Vagina (tissue), 2 donors: Measurements from ENCODE around the gene B4GALT5.

Source experiments
- POLR2A ChIP-seq, 2 donors: fragments of 450-650 bp; IDR thresholded peaks; one replicate each; pipeline ENCODE4 v1.6.1; 2017; ENCODE audit warnings: antibody characterized with exemption in 2 of 2, mild to moderate bottlenecking in 2 of 2, moderate library complexity in 2 of 2
- TF ChIP-seq, protein P1 (sequence below), 3 experiments: fragments of 450-650 bp in 2 of 3; fragments of 200-600 bp in 1 of 3; sonication (generic) in 1 of 3; IDR thresholded peaks; one replicate each; pipeline ENCODE4 v1.5.1; 2017 to 2019; ENCODE audit warnings: antibody characterized with exemption in 3 of 3, mild to moderate bottlenecking in 2 of 3, moderate library complexity in 2 of 3

DNA sequence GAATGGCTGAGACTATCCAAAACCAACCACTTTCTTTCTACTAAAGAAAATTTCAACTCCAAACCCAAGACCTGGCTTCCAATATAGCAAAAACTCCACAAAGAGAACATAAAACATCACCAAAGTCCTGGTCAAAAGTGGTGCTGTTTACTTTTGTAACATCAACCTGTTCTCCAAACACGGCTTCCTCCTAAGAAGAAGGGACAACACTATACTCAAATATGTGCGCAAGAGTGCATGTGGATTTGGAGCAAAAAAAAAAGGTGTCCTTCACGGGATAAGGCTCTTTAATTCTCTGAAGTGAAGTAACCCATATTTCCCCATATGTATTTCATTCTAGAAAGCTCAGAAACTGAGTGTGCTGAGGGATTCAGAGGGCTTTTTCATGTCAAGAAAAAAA, 6.6 kb downstream of the B4GALT5 start:
- TF ChIP-seq, protein P1, sequence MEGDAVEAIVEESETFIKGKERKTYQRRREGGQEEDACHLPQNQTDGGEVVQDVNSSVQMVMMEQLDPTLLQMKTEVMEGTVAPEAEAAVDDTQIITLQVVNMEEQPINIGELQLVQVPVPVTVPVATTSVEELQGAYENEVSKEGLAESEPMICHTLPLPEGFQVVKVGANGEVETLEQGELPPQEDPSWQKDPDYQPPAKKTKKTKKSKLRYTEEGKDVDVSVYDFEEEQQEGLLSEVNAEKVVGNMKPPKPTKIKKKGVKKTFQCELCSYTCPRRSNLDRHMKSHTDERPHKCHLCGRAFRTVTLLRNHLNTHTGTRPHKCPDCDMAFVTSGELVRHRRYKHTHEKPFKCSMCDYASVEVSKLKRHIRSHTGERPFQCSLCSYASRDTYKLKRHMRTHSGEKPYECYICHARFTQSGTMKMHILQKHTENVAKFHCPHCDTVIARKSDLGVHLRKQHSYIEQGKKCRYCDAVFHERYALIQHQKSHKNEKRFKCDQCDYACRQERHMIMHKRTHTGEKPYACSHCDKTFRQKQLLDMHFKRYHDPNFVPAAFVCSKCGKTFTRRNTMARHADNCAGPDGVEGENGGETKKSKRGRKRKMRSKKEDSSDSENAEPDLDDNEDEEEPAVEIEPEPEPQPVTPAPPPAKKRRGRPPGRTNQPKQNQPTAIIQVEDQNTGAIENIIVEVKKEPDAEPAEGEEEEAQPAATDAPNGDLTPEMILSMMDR (IDR thresholded peaks at IDR 0.05) = no peak
- no peak for TF ChIP-seq POLR2A (IDR thresholded peaks at IDR 0.05)
